ENCODE measurements around the gene TMEM208.

The TMEM208 gene

DNA sequence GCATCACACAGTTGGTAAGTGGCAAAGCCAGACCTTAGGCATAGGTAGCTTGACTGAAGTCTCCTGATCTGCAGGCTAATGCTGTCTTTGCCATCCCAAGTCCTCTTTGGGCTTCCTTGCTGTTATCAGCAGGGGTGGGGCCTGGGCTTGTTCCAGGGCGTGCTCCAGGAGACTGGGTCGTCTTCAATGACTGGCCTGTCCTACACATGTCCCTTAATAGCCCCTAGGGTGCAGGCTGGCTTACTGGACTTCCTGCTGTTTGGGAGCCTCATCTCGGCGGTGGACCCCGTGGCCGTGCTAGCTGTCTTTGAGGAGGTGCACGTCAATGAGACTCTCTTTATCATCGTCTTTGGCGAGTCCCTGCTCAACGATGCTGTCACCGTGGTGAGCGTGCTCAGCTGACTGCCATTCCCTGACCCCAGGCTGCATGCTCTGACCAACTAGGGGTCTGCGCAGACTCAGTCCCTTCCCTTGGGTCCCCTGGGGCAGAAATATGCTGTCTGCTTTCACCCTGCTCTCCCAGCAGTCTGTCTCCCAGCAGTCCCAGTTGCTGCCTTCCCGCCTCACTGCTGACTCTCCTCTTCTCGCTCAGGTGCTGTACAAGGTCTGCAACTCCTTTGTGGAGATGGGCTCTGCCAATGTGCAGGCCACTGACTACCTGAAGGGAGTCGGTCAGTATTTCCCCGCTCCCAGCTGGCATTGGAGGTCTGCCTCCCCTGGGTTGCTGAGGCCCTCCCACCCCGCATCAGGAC, 28.0 kb downstream of the TMEM208 start:
- DNase-seq, result no peak

DNA sequence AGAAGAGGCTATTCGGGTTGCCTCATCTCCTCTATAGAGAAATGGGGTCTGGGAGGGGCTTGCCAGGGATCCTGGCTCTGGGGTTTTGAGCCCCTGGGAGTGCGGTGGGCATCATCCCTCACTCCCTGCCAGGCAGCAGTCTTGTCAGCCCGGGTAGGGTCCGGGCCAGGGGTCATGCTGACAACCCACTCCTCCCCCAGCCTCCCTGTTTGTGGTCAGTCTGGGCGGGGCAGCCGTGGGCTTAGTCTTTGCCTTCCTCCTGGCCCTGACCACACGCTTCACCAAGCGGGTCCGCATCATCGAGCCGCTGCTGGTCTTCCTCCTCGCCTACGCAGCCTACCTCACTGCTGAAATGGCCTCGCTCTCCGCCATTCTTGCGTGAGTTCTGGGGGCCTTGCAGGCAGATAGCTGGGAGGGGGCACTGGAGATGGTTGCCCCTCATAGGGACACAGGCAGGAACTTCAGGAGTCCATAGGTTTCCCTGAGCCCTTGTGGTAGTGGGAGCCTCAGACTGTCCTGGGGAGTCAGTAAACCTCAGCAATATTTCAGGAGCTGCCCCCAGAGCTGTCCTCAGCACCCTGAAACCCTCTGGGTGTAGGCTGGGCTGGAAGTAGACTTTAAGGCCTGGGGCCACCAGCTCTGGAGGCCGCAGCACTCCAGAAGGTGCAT, 28.8 kb downstream of the TMEM208 start:
- DNase-seq, result no peak

DNA sequence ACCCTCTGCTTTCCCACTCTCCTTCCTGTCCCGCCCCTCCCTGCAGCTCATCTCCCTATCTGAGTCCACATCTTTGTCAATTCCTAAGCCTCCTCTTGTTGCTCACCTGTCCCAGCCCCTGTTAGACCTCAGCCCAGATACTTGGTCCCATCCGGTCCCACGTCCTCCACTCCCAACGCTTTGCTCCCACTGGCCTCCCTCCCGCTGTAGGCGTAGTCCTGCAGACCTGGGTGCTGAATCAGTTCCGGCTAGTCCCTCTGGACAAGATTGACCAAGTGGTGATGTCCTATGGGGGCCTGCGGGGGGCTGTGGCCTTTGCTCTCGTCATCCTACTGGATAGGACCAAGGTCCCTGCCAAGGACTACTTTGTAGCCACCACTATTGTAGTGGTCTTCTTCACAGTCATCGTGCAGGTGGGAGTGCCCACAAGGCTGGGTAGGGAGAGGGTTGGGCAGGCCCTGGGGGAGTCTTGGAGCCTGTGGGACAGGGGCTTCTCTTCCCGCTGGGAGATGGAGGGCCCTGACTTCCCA, 29.8 kb downstream of the TMEM208 start:
- no peak for DNase-seq

DNA sequence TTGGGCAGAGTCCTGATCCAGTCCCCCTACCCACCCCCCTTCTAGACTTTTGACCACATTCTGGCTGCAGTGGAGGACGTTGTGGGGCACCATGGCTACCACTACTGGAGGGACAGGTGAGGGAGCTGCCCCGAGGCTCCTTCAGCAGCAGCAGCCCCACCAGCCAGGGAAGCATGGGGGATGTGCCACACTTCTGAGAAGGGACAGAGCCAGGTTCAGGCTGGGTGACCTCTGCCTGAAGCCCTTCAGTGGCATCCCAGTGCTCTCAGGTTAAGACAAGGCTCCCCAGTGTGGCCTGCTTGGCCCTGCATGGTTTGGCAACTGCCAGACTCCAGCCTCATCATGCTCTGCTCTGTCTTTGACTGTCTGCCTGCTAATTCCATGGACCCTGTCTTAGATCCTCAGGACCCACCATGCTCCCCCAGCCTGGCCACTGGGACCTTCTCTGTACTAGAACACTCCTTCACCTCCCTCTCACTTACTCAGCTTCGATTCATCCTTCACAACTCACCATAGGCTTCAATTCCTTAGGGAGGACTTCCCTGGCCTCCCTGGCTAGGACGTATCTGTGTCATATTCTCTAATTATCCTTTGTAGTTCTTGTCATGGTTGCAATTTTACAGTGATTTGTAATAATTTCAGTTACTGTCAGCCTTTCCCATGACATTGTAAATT, 30.7 kb downstream of the TMEM208 start:
- DNase-seq, result no peak

DNA sequence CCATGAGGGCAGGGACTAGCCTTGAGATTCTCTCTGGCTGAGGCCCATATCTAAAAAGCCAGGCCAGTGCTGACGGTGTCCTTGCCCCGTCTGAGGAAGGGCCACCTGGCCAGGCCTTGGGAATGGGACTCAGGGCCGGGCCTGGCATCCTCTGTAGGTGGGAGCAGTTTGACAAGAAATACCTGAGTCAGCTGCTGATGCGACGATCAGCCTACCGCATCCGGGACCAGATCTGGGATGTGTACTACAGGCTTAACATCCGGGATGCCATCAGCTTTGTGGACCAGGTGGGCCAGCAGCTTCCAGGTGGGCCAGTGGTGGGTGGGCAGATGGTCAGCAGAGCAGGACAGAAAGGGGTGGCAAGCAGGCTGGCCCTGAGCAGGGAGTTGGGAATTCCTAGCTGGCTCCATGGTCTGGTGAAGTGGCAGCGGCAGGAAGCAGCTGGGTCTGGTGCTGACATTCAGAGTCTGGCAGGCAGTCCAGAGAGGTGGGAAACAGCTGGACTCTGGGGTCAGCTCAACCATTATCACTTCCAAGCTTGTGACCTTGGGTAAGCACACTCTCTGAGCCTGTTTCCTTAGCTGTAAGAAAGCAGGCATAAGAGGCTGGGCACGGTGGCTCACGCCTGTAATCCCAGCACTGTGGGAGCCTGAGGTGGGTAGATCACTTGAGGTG, 31.4 kb downstream of the TMEM208 start:
- no peak for DNase-seq

DNA sequence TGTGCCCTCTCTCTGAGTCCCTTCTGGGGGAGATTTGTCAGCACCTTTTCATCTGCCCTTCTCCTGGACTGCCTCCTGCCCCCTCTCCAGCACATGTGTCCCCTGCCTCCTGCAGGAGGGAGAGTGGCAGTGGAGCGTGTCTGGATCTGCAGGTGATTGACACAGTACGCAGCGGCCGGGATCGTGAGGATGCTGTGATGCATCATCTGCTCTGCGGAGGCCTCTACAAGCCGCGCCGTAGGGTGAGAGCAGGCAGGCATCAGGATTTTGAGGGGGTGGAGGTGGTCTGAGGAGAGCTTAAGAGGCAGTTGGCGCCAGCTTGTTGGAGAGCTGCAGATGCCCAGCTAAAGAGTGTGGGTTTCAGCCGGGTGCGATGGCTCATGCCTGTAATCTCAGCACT, 32.8 kb downstream of the TMEM208 start:
- no peak for DNase-seq

DNA sequence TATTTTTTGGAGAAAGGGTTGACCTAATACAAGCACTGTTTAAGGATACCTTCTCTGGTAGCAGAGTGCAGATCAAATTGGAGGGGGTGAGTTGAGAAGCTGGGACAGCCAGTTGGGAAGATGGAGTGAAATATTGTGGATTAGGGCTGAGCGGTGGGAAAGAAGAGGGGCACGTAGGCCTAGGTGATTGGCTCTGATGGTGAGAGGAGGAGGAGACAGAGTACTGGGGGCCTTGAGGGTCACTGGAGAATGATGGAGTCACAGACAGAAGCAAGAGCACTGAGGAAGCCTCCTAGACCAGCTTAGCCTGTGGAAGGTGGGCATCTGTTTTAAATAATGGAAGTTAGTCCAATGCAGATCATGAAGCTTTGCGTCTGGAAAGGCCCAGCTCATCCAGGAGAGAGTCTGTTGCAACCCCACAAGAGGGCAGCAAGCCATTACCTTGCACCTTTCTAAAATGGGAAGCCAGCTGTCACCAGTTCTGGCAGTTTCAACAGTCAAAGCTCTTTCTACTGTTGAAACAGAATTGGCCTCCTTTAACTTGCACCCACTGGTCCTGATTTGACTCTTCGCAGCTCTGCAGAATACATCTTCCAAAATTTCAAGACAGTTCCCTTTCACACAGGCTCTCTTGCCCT, 33.6 kb downstream of the TMEM208 start:
- no peak for DNase-seq

DNA sequence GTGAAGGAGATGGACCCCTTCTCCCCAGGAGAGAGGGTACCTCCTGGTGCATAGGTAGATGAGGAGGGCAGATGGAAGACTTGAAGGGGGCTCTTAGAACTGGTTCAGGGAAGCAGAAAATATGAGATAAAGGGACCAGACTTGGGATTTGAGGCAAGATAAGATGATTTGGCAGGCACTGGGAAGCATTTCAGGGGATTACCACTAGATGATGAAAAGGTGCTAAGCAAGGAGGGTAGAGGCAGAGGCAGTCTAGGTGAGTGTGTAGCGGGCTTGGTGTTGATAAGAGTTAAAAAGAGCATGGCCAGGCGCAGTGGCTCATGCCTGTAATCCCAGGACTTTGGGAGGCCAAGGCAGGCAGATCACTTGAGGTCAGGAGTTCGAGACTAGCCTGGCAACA, 36.3 kb downstream of the TMEM208 start:
- no peak for DNase-seq

DNA sequence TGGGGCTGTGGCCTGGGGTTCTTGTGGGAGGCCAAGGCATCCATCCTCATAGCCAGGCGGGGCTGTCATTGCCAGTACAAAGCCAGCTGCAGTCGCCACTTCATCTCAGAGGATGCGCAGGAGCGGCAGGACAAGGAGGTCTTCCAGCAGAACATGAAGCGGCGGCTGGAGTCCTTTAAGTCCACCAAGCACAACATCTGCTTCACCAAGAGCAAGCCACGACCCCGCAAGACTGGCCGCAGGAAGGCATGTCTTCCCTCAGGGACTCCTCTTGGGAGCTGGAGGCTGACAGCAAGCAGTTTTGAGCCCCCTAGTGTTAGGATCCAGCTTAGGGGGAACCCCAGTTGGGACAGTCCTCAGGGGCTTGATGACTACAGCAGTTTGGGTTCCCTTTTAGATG, 37.3 kb downstream of the TMEM208 start:
- no peak for DNase-seq

DNA sequence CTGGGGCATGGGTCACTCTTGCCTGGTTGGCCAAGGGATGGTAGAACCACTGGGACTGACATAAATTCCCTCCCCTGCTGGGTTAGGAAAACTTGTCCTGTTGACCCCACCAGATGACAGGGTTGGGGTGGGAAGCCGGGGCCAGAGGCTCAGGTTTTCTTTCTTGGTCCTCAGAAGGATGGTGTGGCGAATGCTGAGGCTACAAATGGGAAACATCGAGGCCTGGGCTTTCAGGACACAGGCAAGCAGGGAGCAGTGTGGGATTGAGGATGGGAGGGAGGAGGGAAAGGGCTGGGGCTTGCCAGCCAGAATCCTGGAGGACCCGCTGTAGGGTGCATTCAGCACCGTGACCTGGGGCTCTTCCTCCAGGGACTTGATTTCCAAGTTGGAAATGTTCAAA, 37.9 kb downstream of the TMEM208 start:
- no peak for DNase-seq

DNA sequence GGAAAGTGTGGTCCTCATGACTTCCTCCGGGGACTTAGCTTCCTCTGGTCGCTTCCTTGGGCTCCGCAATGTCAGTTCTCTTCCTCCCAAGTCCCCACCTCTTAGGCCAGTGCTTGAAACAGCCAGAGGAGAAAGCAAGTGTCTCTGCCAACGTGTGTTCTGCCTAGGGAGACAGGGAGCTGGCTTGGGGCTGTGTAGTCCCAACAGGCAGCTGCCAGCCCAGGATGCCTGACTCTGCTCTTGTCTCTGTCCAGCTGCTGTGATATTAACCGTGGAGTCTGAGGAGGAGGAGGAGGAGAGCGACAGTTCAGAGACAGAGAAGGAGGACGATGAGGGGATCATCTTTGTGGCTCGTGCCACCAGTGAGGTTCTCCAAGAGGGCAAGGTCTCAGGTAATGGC, 38.9 kb downstream of the TMEM208 start:
- DNase-seq, result no peak

DNA sequence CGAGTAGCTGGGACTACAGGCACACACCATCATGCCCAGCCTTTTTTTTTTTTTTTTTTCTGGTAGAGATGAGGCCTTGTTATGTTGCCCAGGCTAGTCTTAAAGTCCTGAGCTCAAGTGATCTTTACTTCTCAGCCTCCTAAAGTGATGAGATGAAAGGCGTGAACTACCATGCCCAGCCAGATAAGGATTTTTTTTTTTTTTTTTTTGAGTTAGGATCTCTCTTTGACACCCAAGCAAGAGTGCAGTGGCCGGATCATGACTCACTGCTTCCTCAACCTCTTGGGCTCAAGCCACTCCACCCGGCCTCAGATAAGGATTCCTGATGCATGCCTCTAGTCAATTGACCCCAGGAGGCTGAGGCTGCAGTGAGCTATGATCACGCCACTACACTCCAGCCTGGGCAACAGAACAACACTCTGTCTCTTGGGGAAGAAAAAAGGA, 41.2 kb downstream of the TMEM208 start:
- no peak for DNase-seq

DNA sequence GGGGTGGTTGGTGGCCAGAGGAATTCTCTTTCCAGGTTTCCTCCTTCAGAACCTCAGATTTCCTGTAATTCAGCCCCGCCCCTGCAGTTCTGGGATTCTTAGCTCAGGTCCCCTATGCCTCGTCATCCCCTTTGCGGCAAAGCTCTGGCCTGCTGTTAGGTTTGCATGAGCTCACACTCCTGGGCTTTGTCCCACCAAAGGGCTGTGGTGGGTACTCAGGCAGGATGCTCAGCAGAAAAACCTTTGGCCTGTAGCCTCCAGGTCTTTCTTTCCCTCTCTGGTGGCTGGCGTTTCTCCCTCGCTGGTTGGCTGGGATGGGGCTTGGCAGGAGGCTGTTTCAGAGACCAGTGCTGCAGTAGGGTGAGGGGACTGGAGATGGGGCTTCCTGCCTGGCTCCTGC, 42.8 kb downstream of the TMEM208 start:
- DNase-seq, result no peak

DNA sequence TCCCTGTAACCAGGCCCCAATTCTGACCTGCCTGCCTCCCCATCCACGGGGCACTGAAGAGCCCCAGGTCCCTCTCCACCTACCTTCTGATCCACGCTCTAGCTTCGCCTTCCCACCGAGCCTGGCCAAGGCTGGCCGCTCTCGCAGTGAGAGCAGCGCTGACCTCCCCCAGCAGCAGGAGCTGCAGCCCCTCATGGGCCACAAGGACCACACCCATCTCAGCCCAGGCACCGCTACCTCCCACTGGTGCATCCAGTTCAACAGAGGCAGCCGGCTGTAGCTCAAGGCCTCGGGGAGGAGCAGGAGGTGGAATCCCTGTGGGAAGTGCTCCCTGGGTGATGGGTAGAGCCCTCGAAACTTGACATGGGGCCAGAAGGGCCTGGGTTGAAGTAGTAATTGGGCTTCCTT, 44.0 kb downstream of the TMEM208 start:
- DNase-seq, result no peak

DNA sequence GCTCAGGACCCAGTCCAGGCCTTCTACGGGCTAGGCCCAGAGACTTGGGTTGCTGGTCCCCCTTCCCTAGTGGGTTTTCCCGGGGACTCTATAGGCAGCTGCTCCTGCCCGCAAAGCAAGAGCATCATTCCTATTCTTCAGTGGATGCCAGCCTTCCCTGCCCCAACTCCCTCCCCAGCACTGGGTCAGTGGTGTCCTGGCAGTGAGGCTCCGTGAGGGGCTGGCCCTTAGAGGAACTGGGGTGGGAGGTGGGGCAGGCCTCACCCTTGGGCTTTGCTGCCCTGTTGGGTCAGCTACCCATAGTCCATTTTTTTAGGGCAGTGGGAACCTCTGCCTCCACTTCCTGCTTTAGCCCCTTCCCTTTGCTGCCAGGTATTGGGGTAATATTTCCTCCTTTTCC, 44.5 kb downstream of the TMEM208 start:
- DNase-seq, result no peak

DNA sequence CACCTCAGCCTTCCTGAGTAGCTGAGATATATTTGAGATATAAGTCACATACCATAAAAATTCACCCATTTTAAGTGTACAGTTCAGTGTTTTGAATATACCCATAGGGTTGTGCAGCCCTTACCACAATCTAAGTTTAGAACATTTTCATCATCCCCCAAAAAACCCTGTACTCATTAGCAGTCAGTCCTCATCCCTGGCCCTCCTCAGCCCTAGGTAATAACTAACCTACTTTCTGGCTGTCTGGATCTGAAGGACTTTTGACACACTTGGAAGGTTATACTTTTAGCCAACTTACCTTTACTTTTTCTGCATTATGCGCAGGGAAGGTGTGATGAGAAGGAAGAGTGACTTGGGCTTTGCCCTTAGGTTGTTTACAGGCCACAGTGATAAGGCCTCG, 48.4 kb downstream of the TMEM208 start:
- DNase-seq, result no peak

DNA sequence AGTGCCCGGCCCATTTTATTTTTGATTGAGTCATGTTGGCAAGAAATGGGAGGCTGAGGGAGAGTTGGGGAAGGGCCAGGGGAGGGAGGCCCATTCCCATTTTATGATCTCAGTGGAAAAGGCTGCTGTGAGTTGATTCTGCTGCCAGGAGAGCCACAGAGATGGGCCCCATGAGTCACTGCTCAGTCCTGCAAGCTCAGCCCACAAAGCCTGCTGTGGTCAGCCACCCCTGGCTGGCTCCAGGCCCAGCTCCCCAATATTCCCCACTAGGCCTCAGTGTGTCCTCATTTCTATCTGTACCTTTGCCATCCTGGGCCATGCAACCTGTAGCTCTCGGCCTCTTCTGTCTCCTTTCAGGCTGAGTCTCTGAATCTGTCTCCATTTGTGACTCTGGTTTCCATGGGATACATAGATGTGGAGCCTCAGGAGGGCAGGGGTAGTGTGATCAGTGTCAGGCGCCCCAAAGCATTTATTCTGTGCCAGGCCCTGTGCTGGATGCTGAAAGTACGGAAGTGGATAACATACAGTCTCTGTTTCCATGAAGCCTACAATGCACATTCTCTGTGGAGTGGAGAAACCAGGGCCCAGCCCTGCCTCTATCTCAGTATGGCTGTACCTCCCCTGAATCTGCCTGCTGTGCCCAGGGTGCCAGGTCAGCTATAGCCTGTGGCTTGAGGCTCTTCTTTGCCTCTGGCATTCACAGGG, 50.5 kb downstream of the TMEM208 start:
- DNase-seq, result no peak

DNA sequence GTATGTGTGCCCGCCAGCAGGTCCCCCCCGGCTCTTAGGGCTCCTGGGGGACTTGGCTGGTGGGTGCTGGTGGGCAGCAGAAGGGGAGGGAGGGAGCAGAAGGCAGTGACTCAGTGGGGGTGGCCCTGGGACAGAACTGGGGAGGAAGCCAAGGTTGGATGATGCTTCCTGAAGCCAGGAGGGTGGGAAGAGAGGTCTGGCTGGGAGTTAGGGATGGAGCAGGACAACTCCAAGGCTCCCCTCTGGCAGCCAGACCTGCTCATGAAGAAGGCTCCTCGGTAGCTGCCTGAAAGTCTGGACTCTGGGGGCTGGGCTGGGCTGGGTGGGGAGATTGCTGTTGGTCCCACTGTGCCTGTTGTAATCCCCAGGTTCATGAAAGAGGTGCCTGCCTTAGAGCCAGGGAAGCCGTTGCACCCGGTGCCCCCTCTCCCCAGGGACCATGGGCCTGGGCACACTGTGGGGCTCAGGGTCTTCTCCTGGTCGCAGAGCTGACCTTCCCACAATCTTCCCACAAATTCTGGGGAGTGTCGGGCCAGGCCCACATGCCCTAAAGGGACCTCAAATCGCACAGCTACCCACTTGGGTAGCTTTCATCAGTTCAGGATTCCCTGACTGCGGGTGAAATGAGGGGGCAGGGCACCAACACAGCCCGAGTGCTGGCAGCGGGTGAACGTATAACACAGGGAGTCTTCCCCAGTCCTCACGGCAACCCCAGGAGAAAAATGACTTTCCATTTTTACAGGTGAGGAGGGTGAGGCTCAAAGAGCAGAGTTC, 51.3 kb downstream of the TMEM208 start:
- DNase-seq, result no peak
